Mammary microvascular endothelial cell (primary cell): ENCODE data around the gene ERBB3. TPM values are rescaled to one million over a fixed set of nuclear protein-coding genes. Genes with fewer than 3 reads are reported as not detected.

ENCODE experiments used
- total RNA-seq: library from RNA; depleted of rRNA; stranded (reverse); fragments of >200 nt; gene quantifications from 2 replicates; pipeline ENCODE4 v1.2.3, GENCODE V29; 2015

The ERBB3 gene
- not detected in 2 replicates for total RNA-seq

DNA sequence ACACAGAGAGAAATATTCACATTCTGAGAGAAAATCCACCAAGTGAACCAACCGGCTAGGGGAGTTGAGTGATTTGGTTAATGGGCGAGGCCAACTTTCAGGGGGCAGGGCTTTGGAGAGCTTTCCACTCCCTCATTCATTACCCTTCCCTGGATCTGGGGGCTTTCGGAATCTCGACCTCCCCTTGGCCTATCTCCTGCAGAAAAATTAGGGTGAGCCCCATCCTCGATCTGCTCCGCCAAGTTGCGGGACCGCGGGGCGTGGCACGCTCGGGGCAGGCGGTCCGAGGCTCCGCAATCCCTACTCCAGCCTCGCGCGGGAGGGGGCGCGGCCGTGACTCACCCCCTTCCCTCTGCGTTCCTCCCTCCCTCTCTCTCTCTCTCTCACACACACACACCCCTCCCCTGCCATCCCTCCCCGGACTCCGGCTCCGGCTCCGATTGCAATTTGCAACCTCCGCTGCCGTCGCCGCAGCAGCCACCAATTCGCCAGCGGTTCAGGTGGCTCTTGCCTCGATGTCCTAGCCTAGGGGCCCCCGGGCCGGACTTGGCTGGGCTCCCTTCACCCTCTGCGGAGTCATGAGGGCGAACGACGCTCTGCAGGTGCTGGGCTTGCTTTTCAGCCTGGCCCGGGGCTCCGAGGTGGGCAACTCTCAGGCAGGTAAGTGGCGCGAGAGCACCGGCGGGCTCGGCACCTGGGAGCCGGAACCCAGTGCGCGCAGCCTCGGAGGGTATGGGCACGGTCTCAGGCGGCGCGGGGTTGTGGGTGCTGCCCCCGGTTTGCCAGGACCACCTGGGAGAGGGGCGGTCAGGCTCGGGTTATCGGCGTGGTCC lies at the start of gene ERBB3:
TSS of gene ERBB3 (plus strand) at position 443 of the 833 bp plus-strand sequence. CDS start at position 579, 136 bp downstream.

DNA sequence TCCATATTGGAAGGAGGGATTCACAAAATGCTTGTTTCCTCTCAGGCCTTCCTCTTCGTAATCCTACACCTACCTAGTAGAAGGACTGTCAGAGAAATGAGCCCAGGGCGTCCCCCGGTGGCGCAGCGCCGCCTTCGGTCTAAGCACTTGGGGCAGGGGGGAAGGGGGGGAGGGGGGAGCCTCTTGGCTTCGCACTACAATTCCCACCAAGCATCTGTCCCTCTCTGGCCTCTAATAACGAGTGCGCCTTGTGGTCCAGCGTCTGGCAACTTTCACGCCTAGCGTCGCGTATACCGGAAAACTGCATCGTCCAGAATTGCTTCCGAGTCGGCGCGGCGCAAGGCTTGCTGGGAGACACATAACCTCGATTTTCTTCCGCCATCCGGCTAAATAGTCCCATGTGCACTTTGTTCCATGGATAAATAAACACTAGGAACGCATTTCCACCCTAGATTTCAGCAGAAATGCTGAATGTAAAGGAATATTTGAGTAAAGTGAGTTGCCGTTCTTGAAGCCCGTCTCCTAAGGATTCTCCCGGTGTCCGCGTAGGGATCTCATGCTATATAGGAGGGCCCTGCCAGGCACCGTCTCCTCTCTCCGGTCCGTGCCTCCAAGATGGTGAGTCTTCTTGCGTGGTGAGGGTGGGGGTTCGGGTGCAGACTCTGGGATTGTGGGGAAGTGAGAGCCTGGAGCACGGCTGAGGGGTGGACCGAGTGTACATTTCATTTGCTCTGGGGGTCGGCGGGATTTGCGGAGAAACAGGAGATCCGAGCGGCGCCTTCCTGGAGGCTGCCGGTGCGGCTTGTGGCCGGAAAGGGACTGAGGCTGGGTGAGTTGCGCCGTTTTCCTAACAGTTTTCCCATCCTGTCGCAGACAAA lies 38.2 kb upstream of the ERBB3 start, which contains the start of gene RPS26:
TSS of gene RPS26 (plus strand) at position 367 of the 878 bp plus-strand sequence. CDS start at position 616, 249 bp downstream.

DNA sequence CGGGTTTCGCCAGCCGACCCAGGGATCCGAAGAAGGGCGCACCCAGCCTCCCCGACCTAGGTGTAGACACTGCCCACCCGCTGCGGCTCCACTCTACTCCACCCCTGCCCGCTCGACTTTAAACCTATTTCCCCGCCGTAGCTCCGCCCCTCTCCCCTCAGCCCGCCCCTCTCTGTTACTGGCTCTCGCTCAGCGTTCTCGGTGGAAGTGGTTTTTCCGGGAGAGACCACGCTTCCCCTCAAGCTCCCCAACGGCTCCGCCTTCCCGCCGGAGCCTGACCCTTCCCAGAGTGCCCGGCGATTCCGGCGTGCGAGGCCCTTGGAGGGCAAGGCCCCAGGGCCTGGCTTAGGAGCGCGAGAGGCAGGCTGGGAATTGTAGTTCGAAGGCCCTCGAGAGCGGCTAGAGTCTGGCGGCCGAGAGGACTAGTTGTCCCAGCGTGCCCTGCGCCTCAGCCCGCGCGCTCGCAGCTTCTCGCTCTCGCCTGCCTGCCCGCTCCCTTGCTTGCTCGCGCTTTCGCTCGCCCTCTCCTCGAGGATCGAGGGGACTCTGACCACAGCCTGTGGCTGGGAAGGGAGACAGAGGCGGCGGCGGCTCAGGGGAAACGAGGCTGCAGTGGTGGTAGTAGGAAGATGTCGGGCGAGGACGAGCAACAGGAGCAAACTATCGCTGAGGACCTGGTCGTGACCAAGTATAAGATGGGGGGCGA lies 24.3 kb downstream of the ERBB3 start, which contains the start of gene PA2G4:
TSS of gene PA2G4 (plus strand) at position 451 of the 706 bp plus-strand sequence. CDS start at position 630, 179 bp downstream.

DNA sequence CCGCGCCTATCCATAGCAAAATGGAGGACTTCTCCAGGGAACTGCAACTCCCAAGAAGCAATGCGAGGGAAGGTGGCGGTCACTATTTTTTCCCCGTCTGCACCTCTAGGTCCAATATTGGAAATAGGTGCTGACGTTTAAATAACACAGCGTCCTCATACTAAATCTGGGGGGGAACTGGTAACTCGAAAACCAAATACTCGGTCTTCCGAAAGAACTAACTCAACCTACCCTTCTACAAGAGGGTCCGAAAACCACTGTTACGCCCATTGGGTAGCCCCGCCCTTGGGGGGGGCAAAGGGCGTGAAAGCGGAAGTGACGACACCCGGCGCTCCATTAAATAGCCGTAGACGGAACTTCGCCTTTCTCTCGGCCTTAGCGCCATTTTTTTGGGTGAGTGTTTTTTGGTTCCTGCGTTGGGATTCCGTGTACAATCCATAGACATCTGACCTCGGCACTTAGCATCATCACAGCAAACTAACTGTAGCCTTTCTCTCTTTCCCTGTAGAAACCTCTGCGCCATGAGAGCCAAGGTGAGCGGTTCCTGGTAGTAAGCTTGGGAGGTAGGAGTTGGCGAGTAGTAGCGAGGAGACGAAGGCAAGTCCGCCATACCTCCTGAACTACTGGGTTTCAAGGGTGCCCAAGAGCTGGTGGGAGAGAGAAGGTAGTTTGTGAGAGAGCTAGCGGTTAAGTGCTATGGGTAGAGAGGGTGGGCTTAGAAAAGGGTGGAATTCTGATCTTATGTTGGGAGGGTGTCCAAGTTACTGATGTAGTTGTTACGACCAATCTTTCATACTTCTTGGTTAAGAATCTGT lies 36.5 kb downstream of the ERBB3 start, which contains the start of gene RPL41:
TSS of gene RPL41 (plus strand) at position 367 of the 815 bp plus-strand sequence.

DNA sequence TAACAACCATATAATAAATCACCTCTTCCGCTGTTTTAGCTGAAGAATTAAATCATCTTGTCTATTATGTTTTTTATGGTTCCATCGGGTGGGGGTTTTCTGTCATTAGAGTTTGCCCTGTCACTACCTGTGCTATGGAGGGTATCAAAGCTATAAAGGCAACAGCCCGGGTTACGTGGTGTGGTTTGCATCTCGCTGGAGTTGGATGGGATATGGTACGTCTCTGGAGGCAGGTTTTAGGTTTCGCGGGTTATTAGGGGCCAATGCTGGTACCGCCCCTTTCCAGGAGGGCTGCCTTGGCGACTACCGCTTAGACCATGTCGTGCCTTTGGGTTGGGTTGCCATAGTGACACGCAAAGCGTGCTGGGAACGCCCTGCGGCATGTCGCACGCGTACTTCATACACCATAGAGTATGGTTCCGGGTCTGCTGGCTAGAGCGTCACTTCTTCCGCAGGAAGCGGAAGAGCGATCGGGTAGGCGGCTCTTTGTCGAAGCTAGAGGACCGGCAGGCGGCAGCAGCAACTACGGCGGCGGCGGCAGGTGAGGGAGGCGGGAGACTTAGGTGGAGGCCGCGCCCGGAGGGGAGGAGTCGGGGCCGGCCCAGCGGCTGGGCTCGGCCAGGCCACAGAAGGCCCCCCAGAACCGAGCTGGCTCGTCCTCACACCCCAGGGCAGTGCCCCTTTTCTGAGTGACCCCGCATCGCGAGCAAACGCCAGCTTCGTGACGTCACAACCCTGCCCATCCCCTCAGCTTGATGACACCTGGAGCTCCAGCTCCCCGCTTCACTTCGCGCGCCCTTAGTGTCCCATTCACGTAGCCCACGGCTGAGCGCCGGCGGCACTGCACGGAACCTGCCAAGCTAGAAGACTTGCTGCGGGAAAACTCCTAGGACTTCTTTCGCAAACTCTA lies 38.1 kb downstream of the ERBB3 start, which contains the start of gene ZC3H10:
TSS of gene ZC3H10 (plus strand) at position 489 of the 910 bp plus-strand sequence. CDS start 2,297 bp downstream, outside the sequence.

DNA sequence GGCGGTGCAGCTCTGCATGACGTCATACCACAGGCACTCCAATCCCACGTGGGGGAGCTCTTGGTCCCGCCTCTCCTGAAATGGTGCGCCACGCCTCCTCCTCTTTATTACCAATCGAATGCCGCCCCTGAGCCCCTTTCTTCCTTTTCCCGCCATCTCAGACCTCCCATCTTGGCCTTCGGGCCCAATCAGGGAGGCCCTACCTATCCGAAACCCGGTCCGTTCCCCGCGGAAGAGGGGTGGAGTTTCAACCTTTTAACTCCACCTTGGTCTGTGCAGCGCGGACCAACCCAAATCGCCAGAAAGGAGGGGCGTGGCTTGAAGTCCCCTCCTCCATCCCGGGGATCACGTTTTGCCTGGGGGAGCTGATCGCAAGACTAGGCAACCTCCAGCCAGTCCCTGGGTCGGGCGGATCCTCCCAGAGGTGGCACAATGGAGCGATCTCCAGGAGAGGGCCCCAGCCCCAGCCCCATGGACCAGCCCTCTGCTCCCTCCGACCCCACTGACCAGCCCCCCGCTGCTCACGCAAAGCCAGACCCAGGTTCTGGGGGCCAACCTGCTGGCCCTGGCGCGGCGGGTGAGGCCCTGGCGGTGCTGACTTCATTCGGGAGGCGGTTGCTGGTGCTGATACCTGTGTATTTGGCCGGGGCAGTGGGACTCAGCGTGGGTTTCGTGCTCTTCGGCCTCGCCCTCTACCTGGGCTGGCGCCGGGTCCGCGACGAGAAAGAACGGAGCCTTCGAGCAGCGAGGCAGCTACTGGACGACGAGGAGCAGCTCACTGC lies 48.1 kb downstream of the ERBB3 start, which contains the start of gene ESYT1:
TSS of gene ESYT1 (plus strand) at position 380 of the 782 bp plus-strand sequence. CDS start at position 433, 53 bp downstream.

DNA sequence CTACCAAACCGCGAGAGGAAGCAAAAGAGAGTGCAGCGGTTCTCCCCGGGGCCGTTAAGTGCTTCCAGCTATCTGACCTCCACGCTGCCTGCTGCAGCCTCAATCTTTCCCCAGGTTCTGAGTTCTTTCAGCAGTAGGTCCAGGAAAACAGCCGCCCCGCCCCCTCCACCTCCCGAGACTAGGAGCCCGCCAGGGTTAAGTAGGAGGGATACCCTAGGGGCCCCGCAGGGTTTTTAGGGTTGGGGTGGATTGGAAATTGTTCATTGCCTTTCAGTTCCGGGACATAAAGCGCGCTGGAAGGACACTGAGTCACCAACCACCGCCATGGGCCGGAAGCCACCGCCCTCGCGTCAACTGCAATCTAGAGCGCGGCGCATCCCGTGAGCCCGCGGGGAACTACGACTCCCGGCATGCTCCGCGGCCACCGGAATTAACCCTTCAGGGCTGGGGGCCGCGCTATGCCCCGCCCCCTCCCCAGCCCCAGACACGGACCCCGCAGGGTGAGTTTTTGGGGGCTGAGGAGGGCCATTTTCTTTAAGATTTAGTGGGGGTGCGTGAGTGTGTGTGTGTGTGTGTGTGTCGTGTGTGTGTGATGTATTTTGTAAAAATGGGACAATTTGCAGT lies 72.3 kb downstream of the ERBB3 start, which contains the start of gene MYL6B:
TSS of gene MYL6B (plus strand) at position 456 of the 624 bp plus-strand sequence. CDS start 1,332 bp downstream, outside the sequence.

Other genes starting within 250 kb of the ERBB3 start
- gene MMP19, start 237.2 kb upstream of the ERBB3 start, total RNA-seq = 2.3 and 3.5 TPM in 2 replicates
- 32.3 and 41.1 TPM in 2 replicates for gene PYM1, start 152.3 kb upstream of the ERBB3 start, total RNA-seq
- 31.7 and 41.1 TPM in 2 replicates for gene DGKA, start 149.0 kb upstream of the ERBB3 start, total RNA-seq
- gene PMEL, start 114.1 kb upstream of the ERBB3 start, total RNA-seq = 0.69 TPM in 1 of 2 replicates, not detected in the other
- gene CDK2, start 113.3 kb upstream of the ERBB3 start, total RNA-seq = 44.6 and 46.3 TPM in 2 replicates
- gene RAB5B, start 106.1 kb upstream of the ERBB3 start, total RNA-seq = 49.1 and 52.2 TPM in 2 replicates
- 16.3 and 18.0 TPM in 2 replicates for gene SUOX, start 82.9 kb upstream of the ERBB3 start, total RNA-seq
- 0.49 and 0.60 TPM in 2 replicates for gene IKZF4, start 59.1 kb upstream of the ERBB3 start, total RNA-seq
- gene RPS26, start 38.2 kb upstream of the ERBB3 start, total RNA-seq = 2,120 and 2,289 TPM in 2 replicates
- gene PA2G4, start 24.4 kb downstream of the ERBB3 start, total RNA-seq = 183 and 202 TPM in 2 replicates
- 2,181 and 3,254 TPM in 2 replicates for gene RPL41, start 36.5 kb downstream of the ERBB3 start, total RNA-seq
- 2.5 and 3.0 TPM in 2 replicates for gene ZC3H10, start 38.1 kb downstream of the ERBB3 start, total RNA-seq
- 247 and 287 TPM in 2 replicates for gene ESYT1, start 48.1 kb downstream of the ERBB3 start, total RNA-seq
- 75.2 and 78.8 TPM in 2 replicates for gene MYL6B, start 72.4 kb downstream of the ERBB3 start, total RNA-seq
- gene MYL6, start 78.2 kb downstream of the ERBB3 start, total RNA-seq = 4,496 and 4,852 TPM in 2 replicates
- 40.6 and 44.5 TPM in 2 replicates for gene SMARCC2, start 109.3 kb downstream of the ERBB3 start, total RNA-seq
- gene RNF41, start 141.8 kb downstream of the ERBB3 start, total RNA-seq = 46.2 and 57.4 TPM in 2 replicates
- gene NABP2, start 144.2 kb downstream of the ERBB3 start, total RNA-seq = 41.6 and 57.6 TPM in 2 replicates
- gene SLC39A5, start 149.9 kb downstream of the ERBB3 start, total RNA-seq = not detected in 2 replicates
- 17.7 and 18.9 TPM in 2 replicates for gene ANKRD52, start 178.2 kb downstream of the ERBB3 start, total RNA-seq
- 7.4 and 9.2 TPM in 2 replicates for gene COQ10A, start 186.8 kb downstream of the ERBB3 start, total RNA-seq
- gene CS, start 220.2 kb downstream of the ERBB3 start, total RNA-seq = 156 and 157 TPM in 2 replicates
- gene CNPY2, start 235.8 kb downstream of the ERBB3 start, total RNA-seq = 107 and 108 TPM in 2 replicates